HepG2 (cell line): ENCODE measurements around the gene SMG7. TPM values are rescaled to one million over a fixed set of nuclear protein-coding genes. Genes with fewer than 3 reads are reported as not detected.

ENCODE experiments used
- ATAD3A ChIP-seq: sonication (generic); formaldehyde crosslinking; IDR thresholded peaks from 2 replicates; pipeline ENCODE4 v1.4.0; 2020; ENCODE audit warnings: missing genetic modification reagents
- ATM ChIP-seq: fragments of 450-650 bp; IDR thresholded peaks from 2 replicates; pipeline ENCODE4 v1.7.1; 2017; ENCODE audit warnings: mild to moderate bottlenecking, borderline replicate concordance
- GFI1 ChIP-seq: sonication (generic); formaldehyde crosslinking; IDR thresholded peaks from 2 replicates; pipeline ENCODE4 v1.5.0; 2020; ENCODE audit warnings: missing genetic modification reagents, mild to moderate bottlenecking, borderline replicate concordance
- HNRNPH1 ChIP-seq: fragments of 200-400 bp; formaldehyde crosslinking; optimal IDR thresholded peaks from 2 replicates; pipeline ENCODE3; 2017; ENCODE audit warnings: mild to moderate bottlenecking, low read depth, low read length
- HNRNPK ChIP-seq: fragments of 200-400 bp; formaldehyde crosslinking; IDR thresholded peaks from 2 replicates; pipeline ENCODE4 v1.6.1; 2018; ENCODE audit warnings: low read length, low read depth, moderate library complexity, mild to moderate bottlenecking; ENCODE audit not compliant: poor library complexity, severe bottlenecking
- KLF13 ChIP-seq: sonication (generic); formaldehyde crosslinking; IDR thresholded peaks from 2 replicates; pipeline ENCODE4 v1.4.0; 2020; ENCODE audit warnings: mild to moderate bottlenecking, missing genetic modification reagents
- SP1 ChIP-seq, 2 experiments: fragments of 450-650 bp in 1 of 2; sonication (generic) in 1 of 2; formaldehyde crosslinking in 1 of 2; IDR thresholded peaks; 2 replicates each; pipeline versions ENCODE4 v1.4.0 to v1.6.1; 2016 to 2020; ENCODE audit warnings: missing genetic modification reagents in 1 of 2
- SUZ12 ChIP-seq: fragments of 150-350 bp; IDR thresholded peaks from 2 replicates; pipeline ENCODE4 v1.6.1; 2014; ENCODE audit warnings: low read depth, low read length
- ZNF296 ChIP-seq: sonication (generic); formaldehyde crosslinking; conservative IDR thresholded peaks from 2 replicates; pipeline ENCODE4 v1.5.0; 2020; ENCODE audit warnings: mild to moderate bottlenecking, missing genetic modification reagents
- ZNF34 ChIP-seq: sonication (generic); formaldehyde crosslinking; IDR thresholded peaks from 2 replicates; pipeline ENCODE4 v1.4.0; 2020; ENCODE audit warnings: mild to moderate bottlenecking, missing genetic modification reagents, borderline replicate concordance
- ZNF383 ChIP-seq: sonication (generic); formaldehyde crosslinking; IDR thresholded peaks from 2 replicates; pipeline ENCODE4 v1.4.0; 2020; ENCODE audit warnings: missing genetic modification reagents, mild to moderate bottlenecking, borderline replicate concordance
- ZNF775 ChIP-seq: sonication (generic); formaldehyde crosslinking; IDR thresholded peaks from 2 replicates; pipeline ENCODE4 v1.4.0; 2020; ENCODE audit warnings: missing genetic modification reagents, mild to moderate bottlenecking, moderate library complexity, borderline replicate concordance
- polyA plus RNA-seq, 8 experiments: library from polyadenylated mRNA; depleted of rRNA in 3 of 8; stranded (reverse) in 7 of 8; unstranded in 1 of 8; fragments of >200 nt; fragmentation: Illumina TruSeq in 4 of 8; extraction: Trizol in 4 of 8; gene quantifications; 2 replicates each; pipeline versions ENCODE4 v1.2.1 to v1.2.3, GENCODE V29; 2011 to 2016; ENCODE audit warnings: low read depth in 4 of 8, missing spikeins in 1 of 8, mixed read lengths in 1 of 8; ENCODE audit not compliant: insufficient read depth in 1 of 8
- total RNA-seq, 5 experiments: library from RNA; depleted of rRNA; stranded (reverse); fragments of >200 nt; fragmentation: Illumina TruSeq; extraction: Trizol; gene quantifications; 2 replicates each; pipeline ENCODE4 v1.2.3, GENCODE V29; 2016; ENCODE audit warnings: low read depth in 1 of 5
- TF ChIP-seq, protein P1 (sequence below): sonication (generic); formaldehyde crosslinking; IDR thresholded peaks from 2 replicates; pipeline ENCODE4 v1.8.1; 2022; ENCODE audit warnings: mild to moderate bottlenecking, missing genetic modification reagents
- TF ChIP-seq, protein P2 (sequence below): fragments of 450-650 bp; IDR thresholded peaks from 2 replicates; pipeline ENCODE4 v1.6.1; 2017
- TF ChIP-seq, protein P3 (sequence below): IDR thresholded peaks from 2 replicates; pipeline ENCODE4 v1.6.1; 2016; ENCODE audit warnings: mild to moderate bottlenecking
- TF ChIP-seq, protein P4 (sequence below): sonication (generic); formaldehyde crosslinking; IDR thresholded peaks from 2 replicates; pipeline ENCODE4 v1.4.0; 2020; ENCODE audit warnings: missing genetic modification reagents, borderline replicate concordance
- TF ChIP-seq, protein P5 (sequence below): sonication (generic); formaldehyde crosslinking; IDR thresholded peaks from 2 replicates; pipeline ENCODE4 v1.4.0; 2020; ENCODE audit warnings: mild to moderate bottlenecking, missing genetic modification reagents, borderline replicate concordance

SMG7 gene
- total and polyA plus RNA-seq, 2 of the 13 experiments (the other 11 are each of a cell fraction or from before 2014, with no cell fraction given), result 14.9 to 27.9 TPM

DNA sequence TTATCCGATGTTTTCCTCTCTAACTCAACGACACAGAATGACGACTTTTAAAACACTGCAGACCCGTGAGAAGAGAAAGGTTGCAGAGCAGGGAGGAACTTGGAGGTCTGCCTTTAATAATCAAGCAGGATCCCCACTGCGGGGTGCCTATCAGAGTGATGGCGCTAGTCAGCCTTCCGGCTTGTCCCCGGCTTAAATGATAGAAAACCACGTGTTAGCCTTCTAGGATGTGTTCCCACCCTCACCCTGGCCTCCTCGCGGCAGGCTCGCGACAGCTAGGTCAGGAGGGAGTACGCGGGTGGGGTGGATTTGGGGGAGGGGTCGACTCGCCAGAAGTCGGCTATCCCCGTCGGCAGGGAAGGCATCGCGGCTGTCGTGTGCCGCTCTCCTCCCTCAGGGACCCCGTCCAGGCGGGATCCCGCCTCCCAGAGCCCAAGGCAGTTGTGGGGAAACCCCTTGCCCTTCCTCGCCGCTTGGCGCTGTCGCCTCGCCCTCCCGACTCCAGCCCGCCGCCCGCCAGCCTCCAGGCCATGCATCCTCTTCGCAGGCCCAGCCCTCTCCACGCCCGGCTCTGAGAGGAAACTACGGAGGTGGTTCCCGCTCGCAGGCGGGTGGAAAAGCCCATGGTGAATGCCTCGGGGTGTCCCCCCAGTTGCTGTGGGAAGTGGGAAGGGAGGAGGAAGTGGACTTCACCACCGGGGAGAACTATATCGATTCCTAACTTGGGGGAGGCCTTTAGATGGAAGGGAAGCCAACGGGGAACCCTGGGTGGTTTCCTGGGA, 1.1 kb upstream of the SMG7 start (continued):
- TF ChIP-seq, protein P1, sequence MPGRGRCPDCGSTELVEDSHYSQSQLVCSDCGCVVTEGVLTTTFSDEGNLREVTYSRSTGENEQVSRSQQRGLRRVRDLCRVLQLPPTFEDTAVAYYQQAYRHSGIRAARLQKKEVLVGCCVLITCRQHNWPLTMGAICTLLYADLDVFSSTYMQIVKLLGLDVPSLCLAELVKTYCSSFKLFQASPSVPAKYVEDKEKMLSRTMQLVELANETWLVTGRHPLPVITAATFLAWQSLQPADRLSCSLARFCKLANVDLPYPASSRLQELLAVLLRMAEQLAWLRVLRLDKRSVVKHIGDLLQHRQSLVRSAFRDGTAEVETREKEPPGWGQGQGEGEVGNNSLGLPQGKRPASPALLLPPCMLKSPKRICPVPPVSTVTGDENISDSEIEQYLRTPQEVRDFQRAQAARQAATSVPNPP, result 0 out of 2 replicates have a peak, but pooled peaks have one; percentile 54
- TF ChIP-seq SUZ12, result no peak
- TF ChIP-seq, protein P2, sequence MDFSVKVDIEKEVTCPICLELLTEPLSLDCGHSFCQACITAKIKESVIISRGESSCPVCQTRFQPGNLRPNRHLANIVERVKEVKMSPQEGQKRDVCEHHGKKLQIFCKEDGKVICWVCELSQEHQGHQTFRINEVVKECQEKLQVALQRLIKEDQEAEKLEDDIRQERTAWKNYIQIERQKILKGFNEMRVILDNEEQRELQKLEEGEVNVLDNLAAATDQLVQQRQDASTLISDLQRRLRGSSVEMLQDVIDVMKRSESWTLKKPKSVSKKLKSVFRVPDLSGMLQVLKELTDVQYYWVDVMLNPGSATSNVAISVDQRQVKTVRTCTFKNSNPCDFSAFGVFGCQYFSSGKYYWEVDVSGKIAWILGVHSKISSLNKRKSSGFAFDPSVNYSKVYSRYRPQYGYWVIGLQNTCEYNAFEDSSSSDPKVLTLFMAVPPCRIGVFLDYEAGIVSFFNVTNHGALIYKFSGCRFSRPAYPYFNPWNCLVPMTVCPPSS, result no peak
- TF ChIP-seq ATAD3A (CRISPR knock-in tag), result no peak
- no peak for TF ChIP-seq KLF13
- TF ChIP-seq, protein P3, sequence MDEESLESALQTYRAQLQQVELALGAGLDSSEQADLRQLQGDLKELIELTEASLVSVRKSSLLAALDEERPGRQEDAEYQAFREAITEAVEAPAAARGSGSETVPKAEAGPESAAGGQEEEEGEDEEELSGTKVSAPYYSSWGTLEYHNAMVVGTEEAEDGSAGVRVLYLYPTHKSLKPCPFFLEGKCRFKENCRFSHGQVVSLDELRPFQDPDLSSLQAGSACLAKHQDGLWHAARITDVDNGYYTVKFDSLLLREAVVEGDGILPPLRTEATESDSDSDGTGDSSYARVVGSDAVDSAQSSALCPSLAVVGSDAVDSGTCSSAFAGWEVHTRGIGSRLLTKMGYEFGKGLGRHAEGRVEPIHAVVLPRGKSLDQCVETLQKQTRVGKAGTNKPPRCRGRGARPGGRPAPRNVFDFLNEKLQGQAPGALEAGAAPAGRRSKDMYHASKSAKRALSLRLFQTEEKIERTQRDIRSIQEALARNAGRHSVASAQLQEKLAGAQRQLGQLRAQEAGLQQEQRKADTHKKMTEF (CRISPR knock-in tag), result no peak
- TF ChIP-seq ZNF296 (CRISPR knock-in tag), result no peak
- no peak for TF ChIP-seq HNRNPH1
- TF ChIP-seq, protein P4, sequence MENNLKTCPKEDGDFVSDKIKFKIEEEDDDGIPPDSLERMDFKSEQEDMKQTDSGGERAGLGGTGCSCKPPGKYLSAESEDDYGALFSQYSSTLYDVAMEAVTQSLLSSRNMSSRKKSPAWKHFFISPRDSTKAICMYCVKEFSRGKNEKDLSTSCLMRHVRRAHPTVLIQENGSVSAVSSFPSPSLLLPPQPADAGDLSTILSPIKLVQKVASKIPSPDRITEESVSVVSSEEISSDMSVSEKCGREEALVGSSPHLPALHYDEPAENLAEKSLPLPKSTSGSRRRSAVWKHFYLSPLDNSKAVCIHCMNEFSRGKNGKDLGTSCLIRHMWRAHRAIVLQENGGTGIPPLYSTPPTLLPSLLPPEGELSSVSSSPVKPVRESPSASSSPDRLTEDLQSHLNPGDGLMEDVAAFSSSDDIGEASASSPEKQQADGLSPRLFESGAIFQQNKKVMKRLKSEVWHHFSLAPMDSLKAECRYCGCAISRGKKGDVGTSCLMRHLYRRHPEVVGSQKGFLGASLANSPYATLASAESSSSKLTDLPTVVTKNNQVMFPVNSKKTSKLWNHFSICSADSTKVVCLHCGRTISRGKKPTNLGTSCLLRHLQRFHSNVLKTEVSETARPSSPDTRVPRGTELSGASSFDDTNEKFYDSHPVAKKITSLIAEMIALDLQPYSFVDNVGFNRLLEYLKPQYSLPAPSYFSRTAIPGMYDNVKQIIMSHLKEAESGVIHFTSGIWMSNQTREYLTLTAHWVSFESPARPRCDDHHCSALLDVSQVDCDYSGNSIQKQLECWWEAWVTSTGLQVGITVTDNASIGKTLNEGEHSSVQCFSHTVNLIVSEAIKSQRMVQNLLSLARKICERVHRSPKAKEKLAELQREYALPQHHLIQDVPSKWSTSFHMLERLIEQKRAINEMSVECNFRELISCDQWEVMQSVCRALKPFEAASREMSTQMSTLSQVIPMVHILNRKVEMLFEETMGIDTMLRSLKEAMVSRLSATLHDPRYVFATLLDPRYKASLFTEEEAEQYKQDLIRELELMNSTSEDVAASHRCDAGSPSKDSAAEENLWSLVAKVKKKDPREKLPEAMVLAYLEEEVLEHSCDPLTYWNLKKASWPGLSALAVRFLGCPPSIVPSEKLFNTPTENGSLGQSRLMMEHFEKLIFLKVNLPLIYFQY (CRISPR knock-in tag), result 0 out of 2 replicates have a peak, but pooled peaks have one; percentile 5
- no peak for TF ChIP-seq ZNF383 (CRISPR knock-in tag)
- no peak for TF ChIP-seq ATM
- peak; percentile 68; the same call in 1 of the 2 replicates for TF ChIP-seq ZNF775
- TF ChIP-seq GFI1, result peak; percentile 17; the same call in 1 of the 2 replicates
- TF ChIP-seq SP1 (IDR thresholded peaks at IDR 0.05), result no peak
- TF ChIP-seq SP1 (CRISPR knock-in tag; IDR thresholded peaks at IDR 0.05), result 0 out of 2 replicates have a peak, but pooled peaks have one; percentile 27
- TF ChIP-seq ZNF34 (CRISPR knock-in tag), result 0 out of 2 replicates have a peak, but pooled peaks have one; percentile 44
- TF ChIP-seq HNRNPK, result no peak
- TF ChIP-seq, protein P5, sequence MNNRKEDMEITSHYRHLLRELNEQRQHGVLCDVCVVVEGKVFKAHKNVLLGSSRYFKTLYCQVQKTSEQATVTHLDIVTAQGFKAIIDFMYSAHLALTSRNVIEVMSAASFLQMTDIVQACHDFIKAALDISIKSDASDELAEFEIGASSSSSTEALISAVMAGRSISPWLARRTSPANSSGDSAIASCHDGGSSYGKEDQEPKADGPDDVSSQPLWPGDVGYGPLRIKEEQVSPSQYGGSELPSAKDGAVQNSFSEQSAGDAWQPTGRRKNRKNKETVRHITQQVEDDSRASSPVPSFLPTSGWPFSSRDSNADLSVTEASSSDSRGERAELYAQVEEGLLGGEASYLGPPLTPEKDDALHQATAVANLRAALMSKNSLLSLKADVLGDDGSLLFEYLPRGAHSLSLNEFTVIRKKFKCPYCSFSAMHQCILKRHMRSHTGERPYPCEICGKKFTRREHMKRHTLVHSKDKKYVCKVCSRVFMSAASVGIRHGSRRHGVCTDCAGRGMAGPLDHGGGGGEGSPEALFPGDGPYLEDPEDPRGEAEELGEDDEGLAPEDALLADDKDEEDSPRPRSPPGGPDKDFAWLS (CRISPR knock-in tag), result no peak
